Activated naive CD8-positive, alpha-beta T cell treated with anti-CD3 and anti-CD28 coated beads, Interleukin-2, amount 50 U/mL, for 16 hours (primary cell): ENCODE results near the gene SLC35F1.
"Not testable (repeated sequence)": the region's sequence is repeated elsewhere in the genome, so short reads cannot be mapped to it uniquely, and the experiment has no call there.

ENCODE experiments used
- DNase-seq: peaks from one replicate; pipeline ENCODE4 v3.0.0-alpha.2; 2020; ENCODE audit warnings: low read depth, low spot score

SLC35F1 gene

DNA sequence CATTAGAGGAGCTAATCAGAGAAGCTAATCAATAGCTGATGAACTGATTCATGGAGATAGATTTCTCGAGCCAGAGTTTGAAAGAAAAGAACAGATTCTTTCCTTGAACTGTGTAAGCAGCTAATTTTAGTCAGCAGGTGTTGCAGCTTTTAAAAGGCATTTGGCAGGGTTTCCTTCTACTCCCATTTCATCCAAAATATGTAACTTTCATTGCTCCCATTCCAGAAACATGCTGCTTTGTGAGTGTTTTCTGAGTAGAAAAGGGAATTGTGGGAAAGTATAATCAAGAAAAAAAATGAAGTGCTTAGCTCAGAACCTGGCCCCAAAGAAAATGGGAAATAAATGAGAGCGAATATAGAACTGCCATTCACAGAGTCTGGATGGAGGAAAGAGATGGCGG lies 20.8 kb downstream of the SLC35F1 start:
- no peak for DNase-seq

- no peak for DNase-seq
These were observed 21.8 kb downstream of the SLC35F1 start for GRCh38 chr6:117928833-117929232.

DNA sequence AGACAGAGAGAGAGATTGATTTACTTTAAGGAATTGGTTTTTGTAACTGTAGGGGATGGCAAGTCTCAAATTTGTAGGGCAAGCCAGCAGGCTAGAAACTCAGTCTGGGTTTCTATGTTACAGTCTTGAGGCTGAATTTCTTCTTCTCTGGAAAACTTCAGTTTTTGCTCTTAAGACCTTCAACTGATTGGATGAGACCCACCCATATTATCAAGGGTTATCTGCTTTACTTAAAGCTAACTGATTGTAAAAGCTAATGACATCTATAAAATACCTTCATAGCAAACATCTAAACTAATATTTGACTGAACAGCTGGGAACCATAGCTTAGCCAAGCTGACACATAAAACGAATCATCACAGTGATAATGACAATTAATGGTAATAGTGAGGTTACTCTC lies 22.4 kb downstream of the SLC35F1 start:
- no peak for DNase-seq

DNA sequence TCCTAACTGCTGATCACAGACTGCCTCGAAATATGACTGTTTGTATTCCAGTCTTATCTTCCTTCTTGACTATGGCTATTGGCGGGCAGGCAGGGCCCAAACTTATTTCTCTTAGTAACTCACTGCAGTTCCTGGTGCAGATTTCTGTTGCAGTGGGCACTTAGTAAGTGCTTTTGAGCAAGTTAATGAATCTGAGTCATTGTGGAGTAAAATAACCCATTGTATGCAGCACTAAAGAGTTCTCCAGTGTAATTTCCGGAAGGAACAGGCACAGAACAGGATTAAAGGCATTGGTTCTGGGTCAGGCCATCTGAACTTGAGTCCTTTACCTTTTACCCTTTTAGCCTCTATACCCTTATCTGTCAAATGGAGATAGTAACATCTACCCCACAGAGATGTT lies 23.6 kb downstream of the SLC35F1 start:
- no peak for DNase-seq

DNA sequence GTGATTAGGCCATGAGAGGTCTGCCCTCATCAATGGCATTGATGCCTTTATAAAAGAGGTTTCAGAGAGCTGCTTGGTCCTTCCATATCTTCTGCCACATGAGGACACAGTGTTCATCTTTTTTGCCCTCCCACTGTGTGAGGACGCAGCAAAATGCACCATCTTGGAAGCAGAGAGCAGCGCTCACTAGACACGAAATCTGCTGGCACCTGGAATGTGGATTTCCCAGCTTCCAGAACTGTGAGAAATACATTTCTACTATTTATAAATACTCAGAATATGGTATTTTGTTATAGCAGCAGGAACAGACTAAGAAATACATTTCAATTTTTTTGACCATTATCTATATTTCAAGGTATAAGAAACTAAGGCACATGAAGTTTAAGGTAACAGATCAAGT lies 24.9 kb downstream of the SLC35F1 start:
- DNase-seq = no peak

GRCh38 chr6:117932676-117933075 lies 25.6 kb downstream of the SLC35F1 start:
- DNase-seq = no peak

- no peak for DNase-seq
These were observed 26.4 kb downstream of the SLC35F1 start for GRCh38 chr6:117933471-117933870.

- no peak for DNase-seq
These were observed 31.4 kb downstream of the SLC35F1 start for GRCh38 chr6:117938311-117938995.

DNA sequence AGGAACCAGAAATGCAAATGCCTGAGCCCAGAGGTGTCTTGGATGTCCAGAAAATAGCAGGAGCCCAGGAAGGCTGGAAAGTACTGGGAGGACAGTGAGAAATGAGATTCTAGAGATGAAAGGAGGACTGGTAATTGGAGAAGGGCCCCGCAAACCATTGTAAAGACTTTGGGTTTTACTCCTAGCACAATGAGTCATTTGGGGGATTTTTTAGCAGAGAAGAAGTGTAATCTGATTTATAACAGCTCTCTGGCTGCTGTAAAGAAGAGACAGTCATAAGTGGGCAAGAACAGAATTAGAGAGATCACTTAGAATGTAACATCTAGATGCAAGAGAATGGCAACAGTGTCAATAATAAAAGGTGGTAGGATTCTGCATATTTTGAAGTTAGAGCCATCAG lies 40.2 kb downstream of the SLC35F1 start:
- no peak for DNase-seq

- no peak for DNase-seq
These were observed 44.7 kb downstream of the SLC35F1 start for GRCh38 chr6:117951783-117952182.

DNA sequence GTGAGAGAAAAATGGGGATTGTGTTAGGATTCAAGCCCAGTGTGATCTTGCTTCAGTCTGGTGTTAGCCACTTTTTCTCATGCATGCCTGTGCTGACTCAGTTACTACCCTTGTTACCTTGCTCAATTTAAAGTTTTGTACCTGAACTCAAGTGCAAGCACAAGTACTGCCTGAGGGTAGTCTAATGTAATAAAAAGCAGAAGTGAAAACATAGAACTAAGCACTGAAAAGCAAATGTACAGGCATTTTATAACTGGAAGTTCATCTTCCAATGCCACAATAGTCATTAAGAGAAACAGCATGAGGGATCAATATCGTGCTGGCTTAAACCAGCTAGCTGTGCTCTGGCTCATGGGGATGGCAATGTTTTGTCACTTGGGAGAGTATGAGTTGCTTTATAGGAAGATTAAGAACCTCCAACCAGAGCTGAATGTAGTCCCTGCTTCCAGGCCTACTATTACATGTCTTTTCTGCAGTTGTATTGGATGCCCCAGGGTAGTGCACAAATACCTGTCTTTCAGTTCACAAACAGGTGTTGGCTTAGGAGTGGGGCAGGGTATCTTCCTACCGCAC lies 48.7 kb downstream of the SLC35F1 start:
- no peak for DNase-seq

DNA sequence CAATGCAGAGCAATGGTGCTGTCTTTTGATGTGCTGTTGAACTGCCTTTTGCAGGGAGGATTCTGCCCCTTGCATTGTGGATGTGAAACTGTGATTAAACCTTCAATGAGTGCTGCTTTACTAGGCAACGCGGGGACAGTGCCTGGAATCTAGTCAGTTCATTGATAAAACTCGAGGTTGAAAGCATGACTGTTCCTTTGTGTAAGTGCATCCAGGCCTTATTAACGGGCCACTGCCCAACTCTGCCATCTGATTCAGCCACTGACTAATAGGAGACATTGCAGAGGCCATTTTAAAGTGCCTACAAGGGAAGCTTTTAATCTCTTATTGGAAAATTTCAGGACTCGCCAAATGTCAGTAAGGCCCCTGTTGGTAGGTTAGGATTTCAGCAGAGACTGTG lies 49.3 kb downstream of the SLC35F1 start:
- no peak for DNase-seq

GRCh38 chr6:117958536-117958935 lies 51.5 kb downstream of the SLC35F1 start:
- no peak for DNase-seq

- DNase-seq = no peak
These were observed 53.8 kb downstream of the SLC35F1 start for GRCh38 chr6:117960877-117961276.

- no peak for DNase-seq
These were observed 54.2 kb downstream of the SLC35F1 start for GRCh38 chr6:117961301-117961700.

GRCh38 chr6:117965763-117966162 lies 58.7 kb downstream of the SLC35F1 start:
- DNase-seq = not testable (repeated sequence)

DNA sequence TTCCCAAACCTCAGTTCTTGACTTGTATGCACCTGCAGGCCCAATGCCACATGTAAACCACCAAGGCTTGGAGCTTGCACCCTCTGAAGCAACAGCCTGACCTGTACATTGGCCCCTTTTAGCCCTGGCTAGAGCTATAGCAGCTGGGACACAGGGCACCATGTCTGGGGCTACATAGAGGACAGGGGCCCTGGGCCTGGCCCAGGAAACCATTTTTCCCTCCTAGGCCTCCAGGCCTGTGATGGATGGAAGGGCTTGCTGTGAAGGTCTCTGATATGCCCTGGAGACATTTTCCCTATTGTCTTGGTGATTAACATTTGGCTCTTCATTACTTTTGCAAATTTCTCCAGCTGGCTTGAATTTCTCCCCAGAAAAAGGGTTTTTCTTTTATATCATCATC lies 64.6 kb downstream of the SLC35F1 start:
- DNase-seq = no peak

- no peak for DNase-seq
These were observed 68.0 kb downstream of the SLC35F1 start for GRCh38 chr6:117974914-117975627.

DNA sequence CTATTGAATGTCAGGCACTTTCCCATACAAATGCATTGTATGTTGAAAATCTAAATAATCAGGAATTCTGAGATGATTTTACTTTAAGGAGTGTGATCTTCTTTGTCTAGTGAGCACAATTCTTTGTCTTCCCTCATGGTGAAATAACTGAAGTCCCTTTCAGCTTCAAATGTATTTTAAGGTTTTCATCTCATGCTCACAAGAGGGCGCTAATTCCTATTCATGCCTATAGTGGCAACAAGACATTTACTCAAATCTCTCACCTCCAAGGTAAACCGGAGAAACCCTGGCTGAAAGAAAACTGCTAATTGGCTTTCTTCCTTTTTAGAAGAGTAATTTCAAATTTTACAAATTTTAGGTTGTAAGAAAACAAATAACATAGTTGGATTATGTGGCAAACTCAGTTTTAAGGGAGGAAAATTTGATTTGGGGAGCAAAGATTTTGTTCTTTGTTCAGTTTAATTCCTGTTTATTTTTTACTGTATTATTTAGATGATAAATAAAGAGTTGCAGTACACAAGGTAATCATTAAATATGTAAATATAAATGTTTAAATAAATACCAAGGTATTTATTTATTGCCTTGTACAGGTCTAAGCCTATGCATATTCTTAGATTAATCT lies 69.1 kb downstream of the SLC35F1 start:
- DNase-seq = no peak

- DNase-seq = no peak
These were observed 78.9 kb downstream of the SLC35F1 start for GRCh38 chr6:117985916-117986315.

- DNase-seq = no peak
These were observed 79.3 kb downstream of the SLC35F1 start for GRCh38 chr6:117986396-117986795.

DNA sequence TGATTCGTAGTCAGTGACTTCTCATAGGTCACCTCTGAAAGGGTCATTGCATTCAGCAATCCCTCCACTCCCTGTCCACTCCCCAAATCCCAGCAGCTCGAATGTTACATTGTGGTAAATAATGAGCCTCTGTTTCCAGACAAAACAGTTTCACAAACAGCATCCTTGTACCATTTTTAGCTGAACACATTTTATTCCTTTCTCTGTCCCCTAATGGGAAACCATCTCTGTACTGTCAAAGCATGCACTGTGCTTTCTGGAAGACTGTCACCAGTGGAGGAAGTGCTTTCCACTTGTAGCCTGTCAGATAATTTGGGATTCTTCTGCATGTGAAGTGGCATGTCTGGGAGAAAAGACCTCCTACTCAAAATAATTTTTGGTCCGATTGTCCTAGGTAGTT lies 82.0 kb downstream of the SLC35F1 start:
- no peak for DNase-seq

GRCh38 chr6:117990151-117990550 lies 83.1 kb downstream of the SLC35F1 start:
- DNase-seq = no peak
